Activated naive CD4-positive, alpha-beta T cell treated with Interleukin-2 at 50 U/mL for 16 hours (primary cell): ENCODE data around the gene CARD6.
A peak's percentile ranks its signal among the peaks of the same experiment; 100 is the strongest.
"Not testable (repeated sequence)": the region's sequence is repeated elsewhere in the genome, so short reads cannot be mapped to it uniquely, and the experiment has no call there.

Experiments used
- DNase-seq: peaks from one replicate; pipeline ENCODE4 v3.0.0-alpha.2; 2020

Gene CARD6

DNA sequence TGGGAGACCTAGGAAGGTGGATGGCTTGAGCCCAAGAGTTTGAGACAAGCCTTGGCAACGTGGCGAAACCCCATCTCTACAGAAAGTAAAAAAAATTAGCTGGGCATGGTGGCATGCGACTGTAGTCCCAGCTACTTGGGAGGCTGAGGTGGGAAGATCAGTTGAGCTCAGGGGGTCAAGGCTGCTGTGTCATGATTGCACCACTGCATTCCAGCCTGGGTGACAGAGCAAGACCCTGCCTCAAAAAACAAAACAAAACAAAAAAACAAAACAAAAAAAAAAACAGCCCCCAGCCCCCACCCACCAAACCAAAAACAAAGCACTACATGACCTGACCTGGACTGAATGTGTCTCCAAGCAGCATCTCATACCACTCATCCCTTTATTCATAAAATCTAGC is 34.8 kb downstream of the CARD6 start:
- DNase-seq = no peak

DNA sequence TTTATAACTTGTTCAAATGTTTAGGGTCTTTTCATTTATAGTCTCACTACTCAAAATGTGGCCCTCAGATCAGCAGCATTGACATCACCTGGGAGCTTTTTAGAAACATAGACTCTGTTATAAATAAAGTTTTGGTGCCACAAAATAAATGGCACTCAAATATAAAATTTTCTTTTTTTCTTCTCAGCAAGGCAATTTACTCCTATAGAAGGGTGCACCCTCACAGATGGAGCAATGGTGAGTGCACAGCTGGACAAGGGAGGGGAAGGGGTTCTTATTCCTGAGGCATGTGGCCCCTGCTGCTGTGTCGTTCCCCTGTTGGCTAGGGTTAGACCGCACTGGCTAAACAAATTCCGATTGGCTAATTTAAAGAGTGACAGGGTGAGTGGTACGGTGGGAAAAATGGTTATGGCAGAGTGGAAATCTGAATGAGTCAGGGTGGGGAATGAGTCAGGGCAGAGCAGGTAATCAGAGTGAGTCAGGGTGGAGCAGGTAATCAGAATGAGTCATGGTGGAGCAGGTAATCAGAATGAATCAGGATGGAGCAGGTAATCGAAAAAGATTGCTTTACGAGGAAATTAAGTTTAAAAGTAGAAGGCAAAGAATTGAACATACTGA is 36.3 kb downstream of the CARD6 start:
- peak; percentile 7 for DNase-seq

GRCh38 chr5:40879163-40879942 is 38.2 kb downstream of the CARD6 start:
- DNase-seq = no peak

DNA sequence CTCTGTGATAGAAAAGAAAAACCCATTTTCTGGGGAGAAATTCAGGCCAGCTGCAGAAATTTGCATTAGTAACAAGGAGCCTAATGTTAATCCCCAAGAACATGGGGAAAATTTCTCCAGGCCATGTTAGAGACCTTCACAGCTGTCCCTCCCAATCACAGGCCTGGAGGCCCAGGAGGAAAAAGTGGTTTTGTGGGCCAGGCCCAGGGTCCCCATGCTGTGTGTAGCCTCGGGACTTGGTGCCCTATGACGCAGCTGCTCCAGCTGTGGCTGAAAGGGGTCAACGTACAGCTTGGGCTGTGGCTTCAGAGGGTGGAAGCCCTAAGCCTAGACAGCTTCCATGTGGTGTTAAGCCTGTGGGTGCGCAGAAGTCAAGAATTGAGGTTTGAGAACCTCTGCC is 41.1 kb downstream of the CARD6 start:
- no peak for DNase-seq

DNA sequence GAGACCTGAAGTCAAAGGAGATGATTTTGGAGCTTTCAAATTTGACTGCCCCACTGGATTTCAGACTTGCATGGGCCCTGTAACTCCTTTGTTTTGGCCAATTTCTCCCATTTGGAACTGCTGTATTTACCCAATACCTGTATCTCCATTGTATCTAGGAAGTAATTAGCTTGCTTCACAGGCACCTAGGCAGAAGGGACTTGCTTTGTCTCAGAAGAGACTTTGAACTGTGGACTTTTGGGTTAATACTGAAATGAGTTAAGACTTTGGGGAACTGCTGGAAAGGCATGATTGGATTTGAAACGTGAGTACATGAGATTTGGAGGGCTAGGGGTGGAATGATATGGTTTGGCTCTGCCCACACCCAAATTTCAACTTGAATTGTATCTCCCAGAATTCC is 41.9 kb downstream of the CARD6 start:
- not testable (repeated sequence) for DNase-seq

GRCh38 chr5:40895440-40896425 is 54.6 kb downstream of the CARD6 start:
- DNase-seq = not testable (repeated sequence)

GRCh38 chr5:40904205-40904993 is 63.2 kb downstream of the CARD6 start:
- peak; percentile 11 for DNase-seq

- DNase-seq = no peak
Observed at GRCh38 chr5:40904994-40905306, 63.8 kb downstream of the CARD6 start.

- no peak for DNase-seq
Observed at GRCh38 chr5:40906351-40906751, 65.2 kb downstream of the CARD6 start.

DNA sequence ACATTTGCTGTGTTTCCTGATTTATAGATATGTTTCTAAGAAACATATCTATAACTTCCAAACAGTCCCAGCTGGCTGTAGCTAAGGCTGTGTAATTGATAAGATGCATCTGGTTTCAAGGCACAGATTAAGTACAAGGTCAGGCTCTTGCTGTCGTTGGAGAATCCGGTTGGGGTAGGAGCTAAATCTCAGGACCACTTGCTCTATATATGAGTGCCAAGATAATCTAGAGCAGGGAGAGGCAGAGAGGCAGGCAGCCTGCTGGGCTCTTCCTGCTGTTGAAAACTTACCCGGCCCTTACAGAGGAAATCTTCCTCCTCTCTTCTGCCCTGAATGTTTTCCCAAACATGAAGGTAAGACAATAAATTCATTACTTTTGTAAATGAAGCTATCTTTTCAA is 68.1 kb downstream of the CARD6 start, which contains the start of gene C7:
TSS of gene C7 (plus strand) at position 234 of the 400 bp plus-strand sequence. CDS start at position 348, 114 bp downstream.
- DNase-seq = no peak

- DNase-seq = no peak
Observed at GRCh38 chr5:40909723-40910122, 68.6 kb downstream of the CARD6 start.
